Measurements from ENCODE around the gene CHGA. TPM values are rescaled to one million over a fixed set of nuclear protein-coding genes. Genes with fewer than 3 reads are reported as not detected.

Gene CHGA
- total and polyA plus RNA-seq, 2 of the 13 experiments (the other 11 are each of a cell fraction or from before 2014, with no cell fraction given) = not detected

- TF ChIP-seq IRF9 (CRISPR knock-in tag; IDR thresholded peaks at IDR 0.05; ENCODE audit: borderline replicate concordance) (no peak), MYC (CRISPR knock-in tag; IDR thresholded peaks at IDR 0.05; ENCODE audit: borderline replicate concordance) (no peak), HNRNPH1 (optimal IDR thresholded peaks at IDR 0.05; ENCODE audit: low read depth, low read length) (no peak), ZNF563 (CRISPR knock-in tag; IDR thresholded peaks at IDR 0.05) (no peak)
These were observed 44.5 kb downstream of the CHGA start (continued) for GRCh38 chr14:92967346-92967926.

- no peak for ATAC-seq
- in situ Hi-C loops (cut with HindIII; ENCODE audit: extremely low pct_ligation_motif_present, low pct_unique_long_range_greater_than_20kb) (no loop called here), intact Hi-C loops (cut with micrococcal nuclease; ENCODE audit: unreplicated experiment) (no loop called here)
- no peak for FAIRE-seq
- no peak overlapping the region for H2AFZ ChIP-seq (ENCODE audit: low read length)
- no peaks in the 10 kb centered on the region for H3K9me3 ChIP-seq (ENCODE audit: low read length)
- no TSS peak for BruUV-seq (replicated peaks)
- no peak for DNase-seq (ENCODE audit: low spot score)
- 95% methylated on average over 7 of the region's 14 CpGs for WGBS (ENCODE audit: low lambda C conversion rate)
- no peaks in the 10 kb centered on the region for H3K79me2 ChIP-seq (ENCODE audit: insufficient read depth, low read length)
- no peaks in the 10 kb centered on the region for H3K36me3 ChIP-seq (replicated peaks in 1 of 2; ENCODE audit: control insufficient read depth in 1 of 2, insufficient read depth in 2 of 2, low read length in 2 of 2)
- H3K9ac ChIP-seq (ENCODE audit: insufficient read depth, low read depth, low read length) = no peak overlapping the region
- H3K4me3 ChIP-seq (replicated peaks in 1 of 3; ENCODE audit: insufficient read depth in 1 of 3, low read depth in 2 of 3, low read length in 3 of 3) = no peak overlapping the region
- H3K27me3 ChIP-seq (ENCODE audit: control insufficient read depth in 1 of 2, insufficient read depth in 2 of 2, low read length in 2 of 2) = no peaks in the 10 kb centered on the region
- no peak overlapping the region for H3K27ac ChIP-seq (ENCODE audit: extremely low read length, insufficient read depth, low read length)
- no peak overlapping the region for H3K4me2 ChIP-seq (ENCODE audit: low read depth, low read length)
- H3K4me1 ChIP-seq (ENCODE audit: insufficient read depth, low read length) = peaks cover 27% of the 10 kb centered on the region
- CTCF ChIA-PET (ENCODE audit: low intra/inter-chr PET ratio, low total read pairs) = no interaction called here
- POLR2A ChIA-PET = no interaction called here
- H4K20me1 ChIP-seq (ENCODE audit: insufficient read depth, low read length) = no peaks in the 10 kb centered on the region
- TF ChIP-seq ZNF326 (CRISPR knock-in tag; IDR thresholded peaks at IDR 0.05; ENCODE audit: borderline replicate concordance) = no peak
- TF ChIP-seq SNAPC5 (CRISPR knock-in tag; IDR thresholded peaks at IDR 0.05; ENCODE audit: borderline replicate concordance) = no peak
- TF ChIP-seq ZNF501 (CRISPR knock-in tag; IDR thresholded peaks at IDR 0.05) = no peak
- no peak for TF ChIP-seq MTF2 (CRISPR knock-in tag; IDR thresholded peaks at IDR 0.05; ENCODE audit: borderline replicate concordance)
- TF ChIP-seq POLR2AphosphoS5 (IDR thresholded peaks at IDR 0.05; ENCODE audit: low read depth, low read length) = no peak
- TF ChIP-seq CBX5 (CRISPR knock-in tag; IDR thresholded peaks at IDR 0.05; ENCODE audit: borderline replicate concordance) = no peak
- no peak for TF ChIP-seq SNRNP70 (IDR thresholded peaks at IDR 0.05; ENCODE audit: low read depth, low read length)
- TF ChIP-seq NCOR1 (IDR thresholded peaks at IDR 0.05; ENCODE audit: borderline replicate concordance, low read length) = no peak
- TF ChIP-seq WIZ (CRISPR knock-in tag; IDR thresholded peaks at IDR 0.05) = no peak
- TF ChIP-seq GATAD2A (CRISPR knock-in tag; IDR thresholded peaks at IDR 0.05) = no peak
- no peak for TF ChIP-seq RFX3 (CRISPR knock-in tag; IDR thresholded peaks at IDR 0.05)
- TF ChIP-seq THAP9 (CRISPR knock-in tag; IDR thresholded peaks at IDR 0.05; ENCODE audit: borderline replicate concordance) = no peak
- no peak for TF ChIP-seq ELF4 (CRISPR knock-in tag; IDR thresholded peaks at IDR 0.05; ENCODE audit: borderline replicate concordance)
- TF ChIP-seq ZMYM3 (CRISPR knock-in tag; IDR thresholded peaks at IDR 0.05) = no peak
- TF ChIP-seq ZBTB7A (CRISPR knock-in tag; IDR thresholded peaks at IDR 0.05) = no peak
These were observed 45.5 kb downstream of the CHGA start for GRCh38 chr14:92968291-92969020.
